Fibroblast of lung (primary cell): ENCODE results near the gene KL.

Experiments
- EZH2 ChIP-seq: IDR thresholded peaks from 2 replicates; pipeline ENCODE4 v1.5.1; 2012; ENCODE audit warnings: low read length, control low read depth, mild to moderate bottlenecking; ENCODE audit errors: missing control alignments
- TF ChIP-seq, protein P1 (sequence below), 2 donors: IDR thresholded peaks in 1 of 2; conservative IDR thresholded peaks in 1 of 2; 1 replicate in 1 of 2; 2 replicates in 1 of 2; pipeline ENCODE4 v1.5.1; 2011 to 2012; ENCODE audit warnings: low read length in 2 of 2, control low read depth in 1 of 2, inconsistent platforms in 1 of 2, low read depth in 1 of 2, mild to moderate bottlenecking in 1 of 2

DNA sequence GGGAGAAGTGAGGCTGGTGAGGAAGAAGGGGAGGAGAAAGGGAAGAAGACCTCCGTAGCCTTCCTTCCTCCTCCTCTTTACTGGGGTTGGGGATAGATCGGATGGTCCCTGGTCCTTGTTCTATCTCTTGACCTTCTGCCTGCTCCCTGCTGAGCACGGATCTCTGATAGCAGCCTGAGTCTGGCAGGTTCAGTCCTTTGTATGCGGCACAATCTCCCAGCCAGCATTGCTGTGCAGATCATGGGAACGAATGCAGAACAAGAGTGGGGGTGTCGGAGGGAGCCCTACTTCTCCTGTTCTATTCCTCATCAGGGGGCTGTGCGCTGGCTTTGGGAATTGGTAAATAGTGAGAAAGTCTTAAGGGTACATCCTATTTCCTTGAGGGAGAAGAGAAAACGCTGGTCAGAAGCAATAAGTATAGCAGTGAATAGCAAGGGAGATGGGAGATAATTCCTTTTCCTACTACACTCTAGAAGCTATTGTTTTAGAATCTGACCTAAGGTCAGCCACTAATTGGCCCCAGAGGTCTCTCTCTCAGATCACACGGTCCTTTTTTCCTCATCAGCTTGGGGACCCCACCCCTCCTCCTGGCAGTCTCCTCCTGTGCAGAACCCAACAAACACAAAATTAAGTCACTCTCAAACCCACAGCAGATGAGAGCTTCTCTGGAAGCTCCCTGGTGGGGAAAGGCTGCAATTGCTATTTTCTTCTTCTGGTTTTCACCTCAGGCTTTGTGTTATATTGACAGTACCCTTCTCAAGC, 41.0 kb downstream of the KL start:
- TF ChIP-seq, protein P1, sequence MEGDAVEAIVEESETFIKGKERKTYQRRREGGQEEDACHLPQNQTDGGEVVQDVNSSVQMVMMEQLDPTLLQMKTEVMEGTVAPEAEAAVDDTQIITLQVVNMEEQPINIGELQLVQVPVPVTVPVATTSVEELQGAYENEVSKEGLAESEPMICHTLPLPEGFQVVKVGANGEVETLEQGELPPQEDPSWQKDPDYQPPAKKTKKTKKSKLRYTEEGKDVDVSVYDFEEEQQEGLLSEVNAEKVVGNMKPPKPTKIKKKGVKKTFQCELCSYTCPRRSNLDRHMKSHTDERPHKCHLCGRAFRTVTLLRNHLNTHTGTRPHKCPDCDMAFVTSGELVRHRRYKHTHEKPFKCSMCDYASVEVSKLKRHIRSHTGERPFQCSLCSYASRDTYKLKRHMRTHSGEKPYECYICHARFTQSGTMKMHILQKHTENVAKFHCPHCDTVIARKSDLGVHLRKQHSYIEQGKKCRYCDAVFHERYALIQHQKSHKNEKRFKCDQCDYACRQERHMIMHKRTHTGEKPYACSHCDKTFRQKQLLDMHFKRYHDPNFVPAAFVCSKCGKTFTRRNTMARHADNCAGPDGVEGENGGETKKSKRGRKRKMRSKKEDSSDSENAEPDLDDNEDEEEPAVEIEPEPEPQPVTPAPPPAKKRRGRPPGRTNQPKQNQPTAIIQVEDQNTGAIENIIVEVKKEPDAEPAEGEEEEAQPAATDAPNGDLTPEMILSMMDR (conservative IDR thresholded peaks at IDR 0.05 in 1 of 2, IDR thresholded peaks at IDR 0.05 in 1 of 2; ENCODE audit: low read depth in 1 of 2, low read length in 2 of 2), result peak; percentile 47 to 57
- no peak for TF ChIP-seq EZH2
